Right renal cortex interstitium (tissue), 3 donors: ENCODE data around the gene PRDM7. TPM values are rescaled to one million over a fixed set of nuclear protein-coding genes. Genes with fewer than 3 reads are reported as not detected.
"Not testable (repeated sequence)": the region's sequence is repeated elsewhere in the genome, so short reads cannot be mapped to it uniquely, and the experiment has no call there.

Experiments used
- DNase-seq, 3 donors: peaks; one replicate each; pipeline ENCODE4 v3.0.0-alpha.2; 2013; ENCODE audit warnings: low read depth in 3 of 3, low spot score in 2 of 3
- polyA plus RNA-seq, 3 donors: library from polyadenylated mRNA; unstranded; fragments of 120-200 nt; gene quantifications; one replicate each; pipeline ENCODE4 v1.2.1, GENCODE V29; 2013; ENCODE audit not compliant: insufficient read length in 3 of 3

PRDM7 gene
- polyA plus RNA-seq, 3 donors = 0.11 to 0.22 (median 0.11) TPM

DNA sequence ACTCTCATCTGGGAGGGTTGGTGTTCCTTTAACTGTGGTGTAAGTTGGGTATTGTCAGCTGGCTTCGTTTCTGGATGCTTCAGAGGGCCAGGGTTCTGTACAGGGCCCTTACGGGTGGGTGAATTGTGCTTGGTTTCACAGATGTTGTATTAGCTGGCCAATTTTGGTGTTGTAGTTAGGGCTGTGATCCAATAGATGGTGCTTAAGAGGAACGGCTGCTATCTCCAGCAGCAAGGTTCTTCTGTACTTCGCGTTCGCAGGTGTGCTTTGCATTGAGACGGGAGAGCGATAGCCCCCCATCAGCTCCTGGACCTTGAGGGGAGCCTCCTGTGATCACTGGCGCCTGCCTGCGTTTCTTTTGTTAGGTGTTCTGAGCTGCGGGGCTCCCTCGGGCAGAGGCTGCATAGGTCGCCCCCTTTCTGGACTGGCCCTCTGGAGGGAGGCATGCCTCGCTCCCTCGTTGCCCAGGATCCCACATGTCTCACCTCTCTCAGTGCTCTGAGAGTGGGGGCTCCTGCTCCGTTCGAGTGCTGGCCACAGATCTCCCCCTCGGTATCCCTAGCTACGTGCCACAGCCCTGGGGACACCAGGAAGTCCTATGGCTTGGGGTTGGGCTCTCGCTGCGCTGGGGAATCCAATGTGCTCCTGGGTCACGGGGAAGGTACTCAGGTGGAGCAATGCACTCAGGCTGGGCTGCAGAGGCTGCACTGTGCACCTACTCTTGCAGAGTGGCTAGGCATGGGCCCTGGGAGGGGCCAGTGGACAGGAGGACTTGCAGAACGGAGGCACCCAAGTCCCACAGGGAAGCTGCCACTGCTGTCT is 837 bp upstream of the PRDM7 start:
- no peak for DNase-seq

DNA sequence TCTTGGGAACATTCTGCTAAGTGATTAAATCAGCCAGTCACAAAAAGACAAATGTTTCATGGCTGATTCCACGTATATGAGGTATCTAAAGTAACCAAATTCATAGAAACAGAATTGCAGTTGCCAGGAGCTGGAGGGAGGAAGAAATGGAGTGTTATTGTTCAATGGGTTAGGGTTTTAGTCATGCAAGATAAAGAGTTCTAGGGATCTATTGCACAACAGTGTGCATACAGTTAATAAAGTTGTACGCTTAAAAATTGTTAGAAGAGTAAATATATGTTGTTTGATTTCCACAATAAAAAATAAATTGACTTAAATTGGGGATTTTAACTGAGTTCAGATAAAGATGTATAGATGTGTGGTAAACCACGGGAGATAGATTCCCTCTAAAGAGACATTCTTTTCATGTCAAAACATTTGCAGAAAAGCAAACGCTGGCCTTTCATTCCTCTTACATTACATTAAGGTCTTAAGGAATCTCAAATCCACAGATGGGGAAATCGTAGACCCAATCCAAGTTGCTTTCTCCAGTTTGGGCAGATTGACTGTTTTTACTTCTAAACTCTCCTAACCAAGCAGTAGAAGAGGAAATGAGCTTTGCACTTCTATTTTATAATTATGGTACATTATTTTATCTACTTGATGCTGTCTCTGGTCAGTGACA is 4.6 kb downstream of the PRDM7 start:
- no peak for DNase-seq

DNA sequence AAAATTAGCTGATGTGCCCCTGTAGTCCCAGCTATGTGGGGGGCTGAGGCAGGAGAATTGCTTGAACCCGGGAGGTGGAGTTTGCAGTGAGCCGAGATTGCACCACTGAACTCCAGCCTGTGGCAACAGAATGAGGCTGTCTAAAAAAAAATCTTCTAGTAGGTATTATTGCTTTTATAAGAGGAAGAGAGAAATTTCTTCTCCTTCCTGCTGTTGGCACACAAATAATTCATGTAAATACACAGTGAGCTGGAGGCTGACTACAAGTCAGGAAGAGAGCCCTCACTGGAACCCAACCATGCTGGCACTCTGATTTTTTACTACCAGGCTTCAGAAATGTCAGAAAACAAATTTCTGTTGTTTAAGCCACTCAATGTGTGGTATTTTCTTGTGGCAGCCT is 6.7 kb downstream of the PRDM7 start:
- DNase-seq = no peak

DNA sequence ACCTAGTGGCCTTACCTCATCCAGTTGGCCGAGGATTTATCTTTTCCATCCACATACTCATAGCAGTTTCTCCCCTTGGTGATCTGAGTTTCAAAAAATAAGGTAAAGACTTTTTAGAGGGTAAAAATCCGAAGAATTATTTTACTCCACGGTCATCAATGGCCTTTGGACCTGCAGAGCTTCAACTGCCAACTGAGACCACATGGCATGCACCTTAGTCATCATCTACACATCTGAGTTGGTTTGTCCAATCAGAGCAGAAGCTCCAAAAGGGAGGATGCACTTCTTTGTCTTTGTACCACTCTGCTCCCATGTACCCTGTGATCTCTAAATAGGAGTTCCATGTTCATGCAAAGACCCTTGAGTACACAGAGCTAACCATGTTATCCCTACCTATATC is 15.7 kb downstream of the PRDM7 start:
- no peak for DNase-seq

DNA sequence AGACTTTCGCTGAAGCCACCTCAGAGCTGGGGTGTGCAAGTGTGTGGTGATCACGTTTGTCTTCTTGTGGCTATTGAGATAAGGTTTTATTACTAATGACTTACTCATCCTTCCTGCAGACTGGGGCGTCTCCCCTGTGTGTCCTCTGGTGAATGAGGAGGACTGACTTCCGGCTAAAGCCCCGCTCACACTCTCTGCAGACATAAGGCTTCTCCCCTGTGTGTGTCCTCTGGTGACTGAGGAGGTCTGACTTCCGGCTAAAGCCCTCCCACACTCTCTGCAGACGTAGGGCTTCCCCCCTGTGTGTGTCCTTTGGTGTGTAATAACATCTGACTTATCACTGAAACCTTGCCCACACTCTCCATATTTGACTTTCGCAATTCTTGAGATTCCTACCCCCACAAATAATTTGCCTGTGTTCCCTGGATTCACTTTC is 19.4 kb downstream of the PRDM7 start:
- no peak for DNase-seq

DNA sequence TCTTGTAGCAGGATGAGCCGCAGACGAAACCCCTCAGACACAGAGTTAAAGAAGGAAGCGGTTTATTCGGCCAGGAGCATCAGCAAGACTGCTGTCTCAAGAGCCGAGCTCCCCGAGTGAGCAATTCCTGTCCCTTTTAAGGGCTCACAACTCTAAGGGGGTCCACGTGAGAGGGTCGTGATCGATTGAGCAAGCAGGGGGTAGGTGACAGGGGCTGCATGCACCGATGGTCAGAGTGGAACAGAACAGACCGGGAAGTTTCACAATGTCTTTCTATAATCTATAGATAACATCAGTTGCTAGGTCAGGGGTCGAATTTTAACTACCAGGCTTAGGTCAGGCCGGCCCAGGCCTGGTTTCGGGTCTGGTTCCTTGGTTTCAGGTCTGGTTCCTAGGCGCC is 20.6 kb downstream of the PRDM7 start:
- not testable (repeated sequence) for DNase-seq

DNA sequence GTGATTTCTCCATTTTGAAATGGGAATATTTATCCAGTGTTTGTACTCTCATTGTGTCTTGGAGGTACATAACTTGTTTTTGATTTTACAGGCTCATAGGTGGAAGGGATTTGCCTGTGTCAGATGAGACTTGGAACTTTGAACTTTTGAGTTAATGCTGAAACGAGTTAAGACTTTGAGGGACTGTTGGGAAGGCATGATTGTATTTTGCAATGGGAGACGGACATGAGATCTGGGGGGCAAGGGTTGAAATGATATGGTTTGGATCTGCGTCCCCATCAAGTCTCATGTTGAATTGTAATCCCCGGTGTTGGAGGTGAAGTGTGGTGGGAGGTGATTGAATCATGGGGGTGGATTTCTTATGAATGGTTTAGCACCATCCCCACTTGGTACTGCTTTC is 21.8 kb downstream of the PRDM7 start:
- DNase-seq = no peak

DNA sequence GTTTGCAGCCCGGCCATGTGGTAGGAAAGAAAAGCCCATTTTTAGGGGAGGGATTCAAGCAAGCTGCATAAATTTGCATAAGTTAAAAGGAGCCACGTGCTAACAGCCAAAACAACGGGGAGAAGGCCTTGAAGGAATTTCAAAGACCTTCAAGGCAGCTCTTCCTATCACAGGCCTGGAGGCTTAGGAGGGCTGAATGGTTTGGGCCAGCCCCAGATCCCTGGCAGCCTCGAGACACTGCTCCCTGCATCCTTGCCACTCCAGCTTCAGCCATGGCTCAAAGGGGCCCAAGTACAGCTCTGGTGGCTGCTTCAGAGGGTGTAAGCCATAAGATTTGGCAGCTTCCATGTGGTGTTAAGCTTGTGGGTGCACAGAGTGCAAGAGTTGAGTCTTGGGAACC is 22.6 kb downstream of the PRDM7 start:
- DNase-seq = no peak

DNA sequence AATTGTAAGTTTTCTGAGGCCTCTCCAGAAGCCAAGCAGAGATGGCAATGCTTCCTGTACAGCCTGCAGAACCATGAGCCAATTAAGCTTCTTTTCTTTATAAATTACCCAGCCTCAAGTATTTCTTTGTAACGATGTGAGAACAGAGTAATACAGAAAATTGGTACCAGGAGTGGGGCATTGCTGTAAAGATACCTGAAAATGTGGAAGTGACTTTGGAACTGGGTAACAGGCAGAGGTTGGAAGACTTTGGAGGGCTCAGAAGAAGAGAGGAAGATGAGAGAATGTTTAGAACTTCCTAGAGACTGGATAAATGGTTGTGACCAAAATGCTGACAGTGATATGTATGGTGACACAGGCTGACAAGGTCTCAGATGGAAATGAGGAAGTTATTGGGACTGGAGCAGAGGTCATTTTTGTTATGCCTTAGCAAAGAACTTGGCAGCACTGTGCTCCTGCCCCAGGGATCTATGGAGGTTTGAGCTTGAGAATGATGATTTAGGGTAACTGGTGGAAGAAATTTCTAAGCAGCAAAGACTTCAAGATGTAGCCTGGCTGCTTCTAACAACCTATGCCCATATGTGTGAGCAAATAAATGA is 23.1 kb downstream of the PRDM7 start:
- DNase-seq = no peak

DNA sequence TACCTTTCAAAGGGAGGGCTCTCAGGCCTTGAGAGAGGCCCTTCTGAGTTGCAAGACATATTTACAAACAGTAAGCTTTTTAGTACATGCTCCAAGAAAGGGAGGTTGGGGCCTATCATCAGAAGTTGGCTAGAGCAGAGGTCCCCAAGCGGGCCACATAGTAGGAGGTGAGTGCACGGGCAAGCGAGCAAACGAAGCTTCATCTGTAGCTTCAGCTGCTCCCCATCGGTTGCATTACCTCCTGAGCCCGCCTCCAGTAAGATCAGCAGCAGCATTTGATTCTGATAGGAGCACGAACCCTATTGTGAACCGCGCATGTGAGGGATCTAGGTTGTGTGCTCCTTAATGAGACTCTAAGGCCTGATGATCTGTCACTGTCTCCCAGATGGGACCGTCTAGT is 26.2 kb downstream of the PRDM7 start:
- no peak for DNase-seq

DNA sequence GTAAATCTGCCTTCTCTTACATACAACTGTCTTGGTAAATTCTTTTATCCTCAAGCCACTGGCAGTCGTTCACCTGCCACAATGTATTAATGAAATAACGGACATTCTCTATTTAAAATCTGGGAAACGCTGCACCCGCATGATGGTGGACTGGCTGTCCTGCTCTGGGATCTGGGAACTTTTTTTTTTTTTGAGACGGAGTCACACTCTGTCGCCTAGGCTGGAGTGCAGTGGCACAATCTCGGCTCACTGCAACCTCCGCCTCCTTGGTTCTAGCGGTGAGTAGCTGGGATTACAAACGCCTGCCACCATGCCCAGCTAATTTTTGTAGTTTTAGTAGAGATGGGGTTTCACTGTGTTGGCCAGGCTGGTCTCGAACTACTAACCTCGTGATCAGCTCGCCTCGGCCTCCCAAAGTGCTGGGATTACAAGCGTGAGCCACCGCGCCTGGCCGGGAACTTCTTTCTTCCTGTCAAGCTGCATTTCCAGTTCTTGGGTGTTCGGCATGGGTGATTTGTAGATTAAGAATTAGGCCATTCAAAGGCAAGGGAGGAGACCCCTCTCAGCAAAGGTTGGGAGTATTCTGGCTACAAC is 28.3 kb downstream of the PRDM7 start:
- DNase-seq = no peak

DNA sequence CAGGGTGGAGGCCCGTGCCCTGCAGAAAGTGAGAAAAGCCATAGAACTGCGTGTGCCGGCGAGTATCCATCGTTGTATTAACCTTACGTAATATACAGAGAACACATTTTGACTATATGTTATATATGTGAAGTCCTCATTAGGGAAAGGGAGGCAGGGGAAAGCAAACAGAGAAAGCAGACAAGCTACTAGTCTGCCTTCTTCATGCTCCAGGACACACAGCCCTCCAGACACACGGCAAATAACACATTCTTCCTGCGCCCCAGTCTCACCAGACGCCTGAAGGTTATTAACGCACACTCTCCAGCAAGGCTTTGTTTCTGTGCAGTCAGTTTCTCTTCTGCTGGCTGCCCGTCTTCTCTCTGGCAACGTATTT is 28.8 kb downstream of the PRDM7 start:
- DNase-seq = no peak

DNA sequence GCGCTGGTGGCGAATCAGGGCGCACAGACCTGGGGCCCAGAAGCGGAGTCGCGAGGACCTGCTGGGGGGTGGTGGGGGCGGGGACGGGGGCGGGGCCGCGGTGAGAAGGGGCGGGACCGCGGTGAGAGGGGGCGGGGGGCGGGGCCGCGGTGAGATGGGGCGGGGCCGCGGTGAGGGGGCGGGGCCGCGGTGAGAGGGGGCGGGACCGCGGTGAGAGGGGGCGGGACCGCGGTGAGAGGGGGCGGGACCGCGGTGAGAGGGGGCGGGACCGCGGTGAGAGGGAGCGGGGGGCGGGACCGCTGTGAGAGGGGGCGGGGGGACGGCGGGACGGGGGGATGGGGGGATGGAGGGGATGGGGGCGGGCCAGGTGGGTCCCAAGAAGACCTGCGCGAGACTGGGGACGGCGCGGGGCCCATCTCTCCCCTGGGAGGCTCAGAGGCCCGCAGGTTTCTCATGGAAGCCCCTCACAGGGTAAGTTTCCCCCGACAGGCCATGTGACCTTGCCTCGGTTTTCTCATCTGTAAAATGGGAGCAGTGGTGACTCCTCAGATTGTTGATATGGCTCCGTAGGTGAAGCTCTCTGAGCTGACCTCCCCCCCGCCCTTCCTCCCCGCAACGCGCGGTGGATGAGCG is 29.3 kb downstream of the PRDM7 start:
- no peak for DNase-seq

DNA sequence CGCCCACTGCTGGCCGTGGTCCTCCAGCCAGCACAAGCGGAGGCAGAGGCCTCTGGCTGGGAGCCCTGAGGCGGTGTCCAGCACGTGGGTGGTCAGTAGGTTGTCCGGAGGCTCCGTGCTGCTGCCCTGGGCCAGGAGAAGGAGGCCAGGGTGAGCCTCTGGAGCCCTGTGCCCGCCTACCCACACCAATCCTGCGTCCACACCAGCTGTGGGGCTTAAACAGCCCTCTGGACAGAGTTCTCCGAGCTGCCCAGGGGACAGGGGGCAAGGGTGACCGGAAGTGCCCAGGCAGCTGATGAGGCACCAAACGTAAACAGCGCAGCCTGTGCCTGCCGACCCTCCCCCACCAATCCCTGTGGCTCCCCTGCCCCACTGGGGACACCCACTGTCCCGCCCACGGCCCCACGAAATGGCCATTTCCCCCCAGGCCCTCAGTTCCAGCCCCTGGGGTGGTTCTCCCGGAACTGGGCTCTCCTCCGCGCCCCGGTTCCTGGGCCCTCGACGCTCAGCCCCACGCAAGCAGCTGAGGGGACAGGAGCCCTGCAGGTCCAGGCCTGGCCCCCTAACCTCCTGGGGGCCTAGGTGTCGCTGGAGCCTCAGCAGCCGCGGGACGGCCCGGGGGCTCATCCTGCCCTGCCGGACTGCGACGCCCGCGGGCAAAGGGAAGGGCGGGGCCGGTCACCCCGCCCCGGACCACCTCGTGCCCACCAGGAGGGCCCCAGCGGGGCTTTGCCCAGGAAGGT is 30.0 kb downstream of the PRDM7 start:
- DNase-seq = peak in 2 of 3 donors; percentile 58 to 71

DNA sequence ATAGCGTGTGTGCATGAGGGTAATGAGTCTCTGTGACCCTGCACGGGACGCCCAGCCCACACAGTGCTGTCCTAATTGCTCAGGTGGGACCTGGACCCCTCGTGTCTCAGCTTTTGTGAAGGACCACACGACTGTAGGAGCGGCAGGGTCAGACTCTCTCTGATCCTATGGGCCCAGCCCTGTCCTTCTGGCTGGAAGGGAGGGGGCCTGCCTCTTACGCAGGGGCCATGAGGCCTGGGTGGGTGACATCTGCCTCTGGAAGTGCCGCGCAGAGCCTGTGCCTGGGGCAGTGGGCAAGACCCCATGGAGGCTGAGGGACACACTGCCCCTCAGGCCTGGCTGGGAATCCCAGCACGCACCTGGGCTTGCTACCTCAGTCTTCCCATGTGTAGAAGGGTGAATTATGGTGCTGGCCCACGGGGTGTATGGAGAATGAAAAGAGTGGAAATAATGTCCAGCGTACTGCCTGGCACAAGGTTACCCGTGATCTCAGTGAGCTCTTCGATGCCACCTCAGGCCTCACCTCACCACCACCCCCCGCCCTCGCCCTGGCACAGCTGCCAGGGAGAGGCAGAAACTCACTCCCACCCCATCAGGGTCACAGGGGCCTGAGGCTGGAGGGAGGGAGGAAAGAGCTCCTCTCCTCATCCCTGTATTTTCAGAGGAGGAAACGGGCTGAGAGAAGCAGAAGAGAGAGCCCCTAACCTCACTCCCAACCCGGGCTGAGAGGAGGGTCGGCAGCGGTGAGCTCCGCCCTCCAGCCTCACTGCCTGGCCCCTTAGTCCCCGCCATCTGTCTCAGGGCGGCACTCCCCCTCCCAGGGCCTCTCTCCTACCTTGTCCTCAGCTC is 30.8 kb downstream of the PRDM7 start:
- no peak for DNase-seq

DNA sequence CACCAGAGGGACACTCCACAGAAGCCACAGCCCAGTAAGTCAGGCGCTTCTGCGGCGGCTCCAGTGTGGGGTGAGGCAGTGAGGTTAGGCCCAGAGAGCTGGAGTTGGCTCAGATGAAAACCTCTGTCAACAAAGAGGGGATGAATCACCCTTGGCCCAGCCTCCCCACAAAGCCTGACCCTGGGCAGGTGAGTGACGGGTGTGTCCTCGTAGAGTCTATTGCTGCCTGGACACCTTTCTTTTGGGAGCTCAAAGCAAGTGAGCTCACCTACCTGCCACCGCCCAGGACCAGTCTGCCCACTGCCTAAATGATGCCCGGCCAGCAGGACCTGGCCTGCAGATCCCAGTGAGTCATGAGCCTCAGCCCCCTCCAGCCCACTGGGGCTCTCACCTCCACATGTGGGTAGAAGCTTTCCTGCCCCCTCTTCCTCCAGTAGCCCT is 33.0 kb downstream of the PRDM7 start:
- no peak for DNase-seq

DNA sequence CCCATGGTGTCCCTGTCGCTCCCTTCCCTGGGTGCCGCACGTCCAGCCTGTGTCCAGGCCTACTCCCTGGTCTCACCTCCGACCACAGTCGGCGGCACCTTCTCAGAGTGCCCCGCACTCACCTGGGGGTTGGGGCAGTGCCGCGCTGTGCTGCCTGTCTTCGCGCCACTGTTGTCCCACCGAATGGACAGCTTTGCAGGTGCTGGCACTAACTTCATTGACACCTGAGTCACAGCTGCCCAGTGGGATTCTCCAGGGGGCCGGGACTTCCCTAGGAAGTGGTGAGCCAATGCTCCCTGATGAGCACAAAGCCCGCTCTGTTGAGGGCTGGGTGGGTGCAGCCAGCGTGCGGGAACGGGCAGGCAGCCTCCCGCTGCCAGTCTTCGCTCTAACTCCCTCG is 33.6 kb downstream of the PRDM7 start:
- no peak for DNase-seq

DNA sequence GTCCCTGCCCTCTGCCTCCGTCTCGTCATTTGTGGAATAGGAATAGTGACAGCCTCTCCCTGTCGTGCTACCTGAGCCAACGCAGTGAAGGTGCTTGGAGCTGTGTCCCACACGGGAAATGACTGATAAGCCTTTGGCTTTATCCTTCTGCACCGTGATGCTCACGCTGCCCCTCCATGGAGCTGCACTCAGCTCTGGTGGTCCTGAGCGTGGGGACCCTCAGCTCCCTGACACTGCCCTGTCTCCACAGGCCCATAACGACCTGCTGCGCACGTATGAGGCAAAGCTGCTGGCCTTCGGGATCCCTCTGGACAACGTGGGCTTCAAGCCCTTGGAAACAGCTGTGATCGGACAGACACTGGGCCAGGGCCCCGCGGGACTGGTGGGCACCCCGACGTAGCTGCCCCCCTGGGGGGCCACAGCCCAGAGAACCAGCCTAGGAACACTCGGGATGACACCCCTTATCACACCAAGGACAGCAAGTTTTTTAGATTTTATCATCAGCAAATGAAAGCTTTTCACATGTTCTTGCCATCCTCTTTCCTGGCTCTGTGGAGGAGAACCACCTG is 34.1 kb downstream of the PRDM7 start:
- DNase-seq = no peak

DNA sequence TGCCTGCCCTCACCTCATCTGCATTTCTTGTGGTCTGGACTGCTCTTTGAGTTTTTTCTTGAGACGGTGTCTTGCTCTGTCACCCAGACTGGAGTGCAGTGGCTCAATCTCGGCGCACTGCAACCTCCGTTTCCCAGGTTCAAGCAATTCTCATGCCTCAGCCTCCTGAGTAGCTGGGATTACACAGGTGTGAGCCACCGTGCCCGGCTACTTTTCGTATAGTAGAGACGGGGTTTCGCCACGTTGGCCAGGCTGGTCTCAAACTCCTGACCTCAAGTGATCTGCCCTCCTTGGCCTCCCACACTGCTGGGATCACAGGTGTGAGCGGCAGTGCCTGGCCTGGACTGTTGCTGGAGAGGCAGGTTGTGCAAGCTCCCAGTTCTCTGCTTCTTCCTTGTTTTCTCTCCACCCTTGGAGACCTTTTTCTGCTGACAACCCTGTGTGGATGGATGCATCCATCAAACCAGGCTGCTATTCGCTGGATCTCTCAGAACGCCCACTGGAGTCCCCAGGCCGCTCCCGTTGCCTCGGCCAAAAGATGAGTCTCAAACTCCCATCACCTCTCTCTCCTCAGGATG is 35.1 kb downstream of the PRDM7 start:
- no peak for DNase-seq
